Mesendoderm (in vitro differentiated cells): ENCODE measurements around the gene SPATA2L.
"Not testable (repeated sequence)": the region's sequence is repeated elsewhere in the genome, so short reads cannot be mapped to it uniquely, and the experiment has no call there.

Experiments
- DNase-seq: peaks from one replicate; pipeline ENCODE4 v3.0.0; 2013
- H2AK5ac ChIP-seq: 2 replicates; pipeline ENCODE4 v1.6.1; 2013; ENCODE audit warnings: low read length, inconsistent platforms
- H2BK120ac ChIP-seq: 2 replicates; pipeline ENCODE4 v1.6.1; 2013; ENCODE audit warnings: low read depth, mild to moderate bottlenecking, low read length, moderate library complexity, mixed read lengths
- H2BK15ac ChIP-seq: replicated peaks from 2 replicates; pipeline ENCODE4 v1.6.1; 2013; ENCODE audit warnings: low read depth, mild to moderate bottlenecking, moderate library complexity
- H2BK5ac ChIP-seq: 2 replicates; pipeline ENCODE4 v1.6.1; 2013; ENCODE audit warnings: low read length, inconsistent platforms
- H3K18ac ChIP-seq: 2 replicates; pipeline ENCODE4 v1.6.1; 2013; ENCODE audit warnings: mild to moderate bottlenecking, low read length, mixed read lengths
- H3K23ac ChIP-seq: one replicate; pipeline ENCODE4 v1.6.1; 2013; ENCODE audit warnings: low read length
- H3K27ac ChIP-seq: 2 replicates; pipeline ENCODE4 v1.5.1; 2013; ENCODE audit warnings: low read depth, mild to moderate bottlenecking, inconsistent platforms, low read length, moderate library complexity
- H3K27me3 ChIP-seq: 2 replicates; pipeline ENCODE4 v1.6.1; 2013; ENCODE audit warnings: low read length, control low read depth, mild to moderate bottlenecking, inconsistent platforms; ENCODE audit not compliant: insufficient read depth, poor library complexity
- H3K36me3 ChIP-seq: 2 replicates; pipeline ENCODE4 v1.6.1; 2013; ENCODE audit warnings: low read length, inconsistent platforms; ENCODE audit not compliant: control insufficient read depth, insufficient read depth
- H3K4ac ChIP-seq: one replicate; pipeline ENCODE4 v1.6.1; 2013; ENCODE audit warnings: low read depth, mild to moderate bottlenecking, low read length, moderate library complexity
- H3K4me1 ChIP-seq: 2 replicates; pipeline ENCODE4 v1.6.1; 2013; ENCODE audit warnings: low read depth, low read length, inconsistent platforms; ENCODE audit not compliant: control insufficient read depth
- H3K4me2 ChIP-seq: 2 replicates; pipeline ENCODE4 v1.6.1; 2013; ENCODE audit warnings: low read length
- H3K4me3 ChIP-seq: 2 replicates; pipeline ENCODE4 v1.5.1; 2013; ENCODE audit warnings: mild to moderate bottlenecking, low read length
- H3K56ac ChIP-seq: one replicate; pipeline ENCODE4 v1.6.1; 2013; ENCODE audit warnings: low read length
- H3K79me1 ChIP-seq: 2 replicates; pipeline ENCODE4 v1.6.1; 2013; ENCODE audit warnings: low read length, inconsistent platforms
- H3K79me2 ChIP-seq: 2 replicates; pipeline ENCODE4 v1.6.1; 2013; ENCODE audit warnings: mild to moderate bottlenecking, low read length; ENCODE audit not compliant: control insufficient read depth, insufficient read depth
- H3K9ac ChIP-seq: 2 replicates; pipeline ENCODE4 v1.6.1; 2013; ENCODE audit warnings: low read length, inconsistent platforms
- H4K5ac ChIP-seq: one replicate; pipeline ENCODE4 v1.6.1; 2013; ENCODE audit warnings: low read length
- H4K8ac ChIP-seq: one replicate; pipeline ENCODE4 v1.6.1; 2013; ENCODE audit warnings: low read depth, mild to moderate bottlenecking, control low read depth, low read length, moderate library complexity
- WGBS: extraction: QIAGEN DNeasy Blood & Tissue Kit; methylation state at CpG from one replicate; pipeline ENCODE4 v1.1.7; 2013; ENCODE audit warnings: low lambda C conversion rate, missing lambda C conversion rate; ENCODE audit not compliant: insufficient coverage; ENCODE audit errors: extremely low coverage; 5-methylcytosine and 5-hydroxymethylcytosine counted together

The SPATA2L gene

GRCh38 chr16:89695875-89696669 lies 5.4 kb downstream of the SPATA2L start:
- Histone ChIP-seq H3K79me2 (no peaks in the 10 kb centered on the region), H3K4me2 (no peak overlapping the region), H3K9ac (no peak overlapping the region), H3K56ac (no peak overlapping the region), H3K27ac (no peak overlapping the region), H4K8ac (no peak overlapping the region), H2BK15ac (no peak overlapping the region), H3K4me1 (peaks cover 7% of the 10 kb centered on the region), H4K5ac (no peak overlapping the region), H3K18ac (no peak overlapping the region), H2BK120ac (no peak overlapping the region), H2AK5ac (no peak overlapping the region), H3K23ac (no peak overlapping the region), H2BK5ac (no peak overlapping the region), H3K36me3 (peaks cover 9% of the 10 kb centered on the region), H3K79me1 (no peaks in the 10 kb centered on the region), H3K4ac (no peak overlapping the region), H3K27me3 (no peaks in the 10 kb centered on the region), H3K4me3 (no peak overlapping the region)
- WGBS: no CpG with 5 or more reads among the region's 25 CpGs
- no peak for DNase-seq

- WGBS: no CpG with 5 or more reads among the region's 31 CpGs
- H3K4me3 ChIP-seq: no peak overlapping the region
- H3K79me2 ChIP-seq: no peaks in the 10 kb centered on the region
- no peak for DNase-seq
- H3K23ac ChIP-seq: no peak overlapping the region
- no peaks in the 10 kb centered on the region for H3K79me1 ChIP-seq
- no peak overlapping the region for H2BK120ac ChIP-seq
- no peak overlapping the region for H2AK5ac ChIP-seq
- no peak overlapping the region for H4K5ac ChIP-seq
- H3K36me3 ChIP-seq: peaks cover 9% of the 10 kb centered on the region
- no peak overlapping the region for H3K9ac ChIP-seq
- no peaks in the 10 kb centered on the region for H3K27me3 ChIP-seq
- no peak overlapping the region for H4K8ac ChIP-seq
- no peak overlapping the region for H2BK5ac ChIP-seq
- no peak overlapping the region for H3K4ac ChIP-seq
- no peak overlapping the region for H3K4me2 ChIP-seq
- no peak overlapping the region for H2BK15ac ChIP-seq
- no peak overlapping the region for H3K18ac ChIP-seq
- H3K4me1 ChIP-seq: peaks cover 3% of the 10 kb centered on the region
- H3K56ac ChIP-seq: no peak overlapping the region
- H3K27ac ChIP-seq: no peak overlapping the region
Measured at GRCh38 chr16:89695086-89695874, 6.2 kb downstream of the SPATA2L start.

GRCh38 chr16:89694784-89695085 lies 6.8 kb downstream of the SPATA2L start:
- not testable (repeated sequence) for H3K4me3 ChIP-seq, H3K27ac ChIP-seq, H3K79me1 ChIP-seq, H3K23ac ChIP-seq, H2AK5ac ChIP-seq, H3K4me1 ChIP-seq, H3K9ac ChIP-seq, H4K5ac ChIP-seq, H3K36me3 ChIP-seq, H3K56ac ChIP-seq, H2BK15ac ChIP-seq, H3K18ac ChIP-seq, H3K79me2 ChIP-seq, H2BK5ac ChIP-seq, H2BK120ac ChIP-seq, H3K27me3 ChIP-seq, H4K8ac ChIP-seq, DNase-seq, H3K4ac ChIP-seq, H3K4me2 ChIP-seq
- no CpG with 5 or more reads among the region's 23 CpGs for WGBS

GRCh38 chr16:89693931-89694783 lies 7.3 kb downstream of the SPATA2L start:
- Histone ChIP-seq H4K5ac (no peak overlapping the region), H3K79me2 (no peaks in the 10 kb centered on the region), H2BK120ac (no peak overlapping the region), H3K27ac (no peak overlapping the region), H4K8ac (no peak overlapping the region), H3K18ac (no peak overlapping the region), H3K36me3 (peaks cover 11% of the 10 kb centered on the region), H3K4me2 (no peak overlapping the region), H2BK5ac (no peak overlapping the region), H3K27me3 (no peaks in the 10 kb centered on the region), H3K4ac (no peak overlapping the region), H3K79me1 (no peaks in the 10 kb centered on the region), H2BK15ac (no peak overlapping the region), H3K23ac (no peak overlapping the region), H2AK5ac (no peak overlapping the region), H3K4me3 (no peak overlapping the region), H3K56ac (no peak overlapping the region), H3K4me1 (no peaks in the 10 kb centered on the region), H3K9ac (no peak overlapping the region)
- no peak for DNase-seq
- WGBS: no CpG with 5 or more reads among the region's 32 CpGs

GRCh38 chr16:89693289-89693731 lies 8.2 kb downstream of the SPATA2L start:
- Histone ChIP-seq H3K27me3 (no peaks in the 10 kb centered on the region), H3K79me2 (no peaks in the 10 kb centered on the region), H3K56ac (no peak overlapping the region), H3K23ac (no peak overlapping the region), H2BK15ac (no peak overlapping the region), H2AK5ac (no peak overlapping the region), H3K4me2 (no peak overlapping the region), H3K9ac (no peak overlapping the region), H3K18ac (no peak overlapping the region), H3K79me1 (no peaks in the 10 kb centered on the region), H2BK120ac (no peak overlapping the region), H3K27ac (no peak overlapping the region), H3K4me3 (no peak overlapping the region), H4K8ac (no peak overlapping the region), H2BK5ac (no peak overlapping the region), H4K5ac (no peak overlapping the region), H3K36me3 (peaks cover 12% of the 10 kb centered on the region), H3K4me1 (no peaks in the 10 kb centered on the region), H3K4ac (no peak overlapping the region)
- DNase-seq: no peak
- no CpG with 5 or more reads among the region's 11 CpGs for WGBS
